ENCODE measurements around the gene DLX1. TPM values are rescaled to one million over a fixed set of nuclear protein-coding genes. Genes with fewer than 3 reads are reported as not detected.
"Not testable (repeated sequence)": the region's sequence is repeated elsewhere in the genome, so short reads cannot be mapped to it uniquely, and the experiment has no call there.

Gene DLX1
- total RNA-seq, 4 donors from 2014 or later, result 0.17 to 0.83 (median 0.23) TPM; not detected in 1

- DNase-seq (ENCODE audit: extremely low spot score), result no peak
- no peaks in the 10 kb centered on the region for H3K4me1 ChIP-seq
- TF ChIP-seq CTCF (IDR thresholded peaks at IDR 0.05) (no peak), EP300 (IDR thresholded peaks at IDR 0.05) (no peak), POLR2A (IDR thresholded peaks at IDR 0.05; ENCODE audit: low read depth) (no peak), POLR2AphosphoS5 (IDR thresholded peaks at IDR 0.05) (no peak)
- no peak overlapping the region for H3K4me3 ChIP-seq
- no peaks in the 10 kb centered on the region for H3K27me3 ChIP-seq
- 92% methylated on average over 4 of the region's 4 CpGs for WGBS
- intact Hi-C loops (cut with DNase I), result no loop called here
- H3K27ac ChIP-seq (replicated peaks in 1 of 4), result no peak overlapping the region
- H3K36me3 ChIP-seq, result peaks cover 0 to 8% (median 2%) of the 10 kb centered on the region in 4 donors
- H3K9me3 ChIP-seq, result no peaks in the 10 kb centered on the region
Measured at GRCh38 chr2:172065111-172065510, 20.2 kb upstream of the DLX1 start.

- DNase-seq (ENCODE audit: extremely low spot score), result no peak
- no peaks in the 10 kb centered on the region for H3K4me1 ChIP-seq
- intact Hi-C loops (cut with DNase I), result no loop called here
- TF ChIP-seq EP300 (IDR thresholded peaks at IDR 0.05) (no peak), POLR2AphosphoS5 (IDR thresholded peaks at IDR 0.05) (no peak), POLR2A (IDR thresholded peaks at IDR 0.05; ENCODE audit: low read depth) (no peak), CTCF (IDR thresholded peaks at IDR 0.05) (no peak)
- 77% methylated on average over 4 of the region's 4 CpGs for WGBS
- H3K4me3 ChIP-seq, result no peak overlapping the region
- H3K27me3 ChIP-seq, result no peaks in the 10 kb centered on the region
- H3K36me3 ChIP-seq, result peaks cover 0 to 8% (median 2%) of the 10 kb centered on the region in 4 donors
- H3K9me3 ChIP-seq, result no peaks in the 10 kb centered on the region
- H3K27ac ChIP-seq (replicated peaks in 1 of 4), result no peak overlapping the region
Measured at GRCh38 chr2:172066394-172066886, 18.9 kb upstream of the DLX1 start.

DNA sequence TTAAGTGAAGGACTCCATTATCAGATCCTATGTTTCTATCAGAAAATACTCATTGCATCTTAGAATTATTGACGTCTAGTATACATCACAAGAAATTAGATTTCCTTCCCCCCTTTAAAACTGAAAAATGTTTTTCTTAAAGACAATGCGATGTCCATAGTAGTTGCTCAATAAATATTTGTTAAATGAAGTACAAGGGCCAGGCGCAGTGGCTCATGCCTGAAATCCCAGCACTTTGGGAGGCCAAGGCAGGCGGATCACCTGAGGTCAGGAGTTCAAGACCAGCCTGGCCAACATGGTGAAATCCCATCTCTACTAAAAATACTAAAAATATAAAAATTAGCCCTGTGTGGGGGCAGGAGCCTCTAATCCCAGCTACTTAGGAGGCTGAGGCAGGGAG lies 17.4 kb upstream of the DLX1 start:
- WGBS, result 97% methylated on average over 4 of the region's 4 CpGs
- H3K9me3 ChIP-seq; H3K36me3 ChIP-seq; H3K27ac ChIP-seq (replicated peaks in 1 of 4); H3K27me3 ChIP-seq; DNase-seq (ENCODE audit: extremely low spot score); H3K4me3 ChIP-seq; H3K4me1 ChIP-seq; intact Hi-C loops (cut with DNase I): not testable (repeated sequence)

- no peak for TF ChIP-seq EP300 (IDR thresholded peaks at IDR 0.05)
- TF ChIP-seq CTCF (IDR thresholded peaks at IDR 0.05), result no peak
- TF ChIP-seq POLR2A (IDR thresholded peaks at IDR 0.05; ENCODE audit: low read depth), result no peak
- TF ChIP-seq POLR2AphosphoS5 (IDR thresholded peaks at IDR 0.05), result no peak
- Histone ChIP-seq H3K27me3 (no peaks in the 10 kb centered on the region), H3K27ac (replicated peaks in 1 of 4) (no peak overlapping the region), H3K36me3 (no peaks in the 10 kb centered on the region), H3K4me1 (no peaks in the 10 kb centered on the region), H3K4me3 (no peak overlapping the region), H3K9me3 (no peaks in the 10 kb centered on the region)
- DNase-seq (ENCODE audit: extremely low spot score), result no peak
- 100% methylated on average over 1 of the region's 1 CpG for WGBS
- intact Hi-C loops (cut with DNase I), result no loop called here
Measured at GRCh38 chr2:172070936-172071335, 14.4 kb upstream of the DLX1 start.

DNA sequence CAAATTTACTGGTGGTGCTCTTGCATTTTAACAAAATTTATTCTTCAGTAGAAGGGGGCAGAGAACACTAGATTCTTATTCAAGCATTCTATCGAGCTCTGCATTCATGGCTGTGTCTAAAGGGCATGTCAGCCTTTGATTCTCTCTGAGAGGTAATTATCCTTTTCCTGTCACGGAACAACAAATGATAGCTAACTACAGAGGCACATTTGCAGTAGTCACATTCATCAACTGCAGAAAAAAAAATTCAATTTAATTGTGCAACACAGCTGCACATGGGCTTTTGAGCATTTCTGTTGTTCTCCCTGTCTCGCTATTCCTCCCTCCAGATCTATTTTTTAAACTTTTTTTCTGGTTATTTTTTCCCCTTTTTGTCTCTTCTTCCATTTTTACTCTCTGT lies 13.0 kb upstream of the DLX1 start:
- intact Hi-C loops (cut with DNase I), result no loop called here
- DNase-seq (ENCODE audit: extremely low spot score), result no peak
- Histone ChIP-seq H3K27me3 (no peaks in the 10 kb centered on the region), H3K9me3 (no peaks in the 10 kb centered on the region), H3K4me3 (no peak overlapping the region), H3K27ac (replicated peaks in 1 of 4) (no peak overlapping the region), H3K4me1 (no peaks in the 10 kb centered on the region), H3K36me3 (no peaks in the 10 kb centered on the region)
- TF ChIP-seq POLR2AphosphoS5 (IDR thresholded peaks at IDR 0.05), result no peak
- no peak for TF ChIP-seq POLR2A (IDR thresholded peaks at IDR 0.05; ENCODE audit: low read depth)
- TF ChIP-seq CTCF (IDR thresholded peaks at IDR 0.05), result no peak
- TF ChIP-seq EP300 (IDR thresholded peaks at IDR 0.05), result no peak
- WGBS, result 88% methylated on average over 3 of the region's 3 CpGs

All from esophagus muscularis mucosa (tissue), 4 donors.